Retinal pigment epithelial cell (primary cell): ENCODE measurements around the gene BCL7B.
A peak's percentile ranks its signal among the peaks of the same experiment; 100 is the strongest.
"Not testable (repeated sequence)": the region's sequence is repeated elsewhere in the genome, so short reads cannot be mapped to it uniquely, and the experiment has no call there.

Source experiments
- DNase-seq: peaks from one replicate; pipeline ENCODE4 v3.0.0-alpha.2; 2010; ENCODE audit warnings: low read depth
- H3K4me3 ChIP-seq: 2 replicates; pipeline ENCODE4 v1.5.1; 2011; ENCODE audit warnings: mild to moderate bottlenecking, low read length, control low read depth, moderate library complexity
- CTCF ChIP-seq: conservative IDR thresholded peaks from 2 replicates; pipeline ENCODE4 v1.5.1; 2011; ENCODE audit warnings: low read depth, low read length, control low read depth, inconsistent platforms

BCL7B gene

DNA sequence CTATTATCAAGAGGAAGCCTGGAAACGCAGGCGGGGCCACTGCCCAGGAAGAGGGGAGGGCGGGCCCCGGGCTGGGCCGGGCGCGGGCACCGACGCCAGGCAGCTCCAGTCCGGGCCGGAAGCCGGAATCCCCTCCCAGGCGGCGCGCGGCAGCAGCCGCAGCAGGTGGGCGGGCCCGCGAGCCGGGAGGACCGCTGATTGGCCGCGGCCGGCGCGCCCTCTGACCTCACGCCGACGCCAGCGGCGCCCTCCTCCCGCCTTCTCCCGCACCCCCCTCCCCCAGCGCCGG lies 438 bp downstream of the BCL7B start:
- DNase-seq: peak; percentile 61
- TF ChIP-seq CTCF: no peak
- H3K4me3 ChIP-seq: peak overlapping the region; percentile 89

DNA sequence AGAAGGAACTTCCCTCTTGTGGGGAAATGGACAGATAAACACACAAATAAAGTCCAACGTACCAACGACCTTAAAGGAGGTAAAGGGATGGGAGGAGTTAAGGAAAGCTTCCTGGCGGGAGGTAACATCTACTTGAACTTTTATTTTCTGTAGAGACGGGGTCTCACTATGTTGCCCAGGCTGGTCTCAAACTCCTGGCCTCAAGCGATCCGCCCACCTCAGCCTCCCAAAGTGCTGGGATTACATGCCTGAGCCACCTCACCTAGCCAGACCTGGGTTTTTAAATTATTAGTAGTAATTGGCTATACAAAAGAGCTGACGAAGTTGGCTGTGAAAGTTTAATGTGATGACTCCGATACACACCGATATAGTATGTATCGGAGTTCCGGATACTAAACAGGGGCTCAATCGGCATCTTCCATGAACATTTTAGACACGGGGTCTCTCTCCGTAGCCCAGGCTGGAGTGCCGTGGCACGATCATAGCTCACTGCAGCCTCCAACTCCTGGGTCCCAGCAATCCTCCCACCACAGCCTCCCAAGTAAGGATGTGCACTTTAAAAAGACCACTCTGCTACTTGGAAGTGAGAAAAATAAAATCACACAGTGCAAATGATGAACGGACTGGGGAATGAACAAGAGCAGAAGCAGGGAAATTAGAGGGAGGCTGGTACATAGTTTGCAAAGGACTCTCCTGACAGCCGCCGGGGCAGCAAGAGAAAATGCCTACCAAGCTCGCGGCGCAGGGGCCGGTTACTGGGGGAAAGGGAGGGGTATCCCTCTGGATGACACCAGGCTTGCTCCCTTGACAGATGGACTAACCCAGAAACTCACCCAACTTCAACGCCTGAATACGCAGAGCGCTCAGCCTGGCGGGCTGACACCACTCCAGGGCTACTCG lies 1.0 kb downstream of the BCL7B start:
- TF ChIP-seq CTCF: no peak
- H3K4me3 ChIP-seq: peak overlapping the region; percentile 89
- DNase-seq: no peak

DNA sequence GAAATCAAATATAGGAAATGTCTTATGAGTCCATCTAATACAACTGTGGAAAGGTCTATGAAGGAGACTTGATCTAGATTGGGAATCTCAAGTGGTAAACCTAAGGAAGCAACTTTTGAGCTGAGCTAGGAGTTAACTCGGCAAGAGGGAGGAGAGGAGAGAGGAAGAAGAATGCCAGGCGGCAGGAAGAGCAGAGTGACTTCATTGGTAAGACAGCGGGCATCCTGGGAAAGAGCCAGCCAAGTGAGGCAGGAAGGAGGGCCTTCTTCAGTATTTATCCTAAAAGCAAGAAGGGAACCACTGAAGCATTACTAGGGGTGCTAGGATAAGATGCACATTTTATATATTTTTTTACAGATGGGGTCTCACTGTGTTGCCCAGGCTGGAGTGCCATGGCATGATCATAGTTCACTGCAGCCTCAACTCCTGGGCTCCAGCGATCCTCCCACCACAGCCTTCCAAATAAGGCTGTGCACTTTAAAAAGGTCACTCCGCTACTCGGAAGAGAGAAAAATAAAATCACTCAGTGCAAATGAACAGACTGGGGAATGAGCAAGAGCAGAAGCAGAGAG lies 2.0 kb downstream of the BCL7B start:
- no peak overlapping the region for H3K4me3 ChIP-seq
- TF ChIP-seq CTCF: no peak
- no peak for DNase-seq

DNA sequence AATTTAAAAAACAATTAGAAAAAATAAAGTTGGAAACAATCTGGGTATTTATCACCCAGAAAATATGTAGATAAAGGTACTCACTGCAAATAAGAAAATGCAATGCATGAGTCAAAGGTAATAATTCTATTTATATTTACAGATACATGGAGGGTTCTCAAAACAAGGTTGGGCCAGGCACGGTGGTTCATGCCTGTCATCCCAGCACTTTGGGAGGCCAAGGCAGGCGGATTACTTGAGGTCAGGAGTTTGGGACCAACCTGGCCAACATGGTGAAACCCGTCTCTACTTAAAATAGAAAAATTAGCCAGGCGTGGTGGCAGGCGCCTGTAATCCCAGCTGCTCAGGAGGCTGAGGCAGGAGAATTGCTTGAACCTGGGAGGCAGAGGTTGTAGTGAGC lies 7.4 kb downstream of the BCL7B start:
- not testable (repeated sequence) for H3K4me3 ChIP-seq, DNase-seq

DNA sequence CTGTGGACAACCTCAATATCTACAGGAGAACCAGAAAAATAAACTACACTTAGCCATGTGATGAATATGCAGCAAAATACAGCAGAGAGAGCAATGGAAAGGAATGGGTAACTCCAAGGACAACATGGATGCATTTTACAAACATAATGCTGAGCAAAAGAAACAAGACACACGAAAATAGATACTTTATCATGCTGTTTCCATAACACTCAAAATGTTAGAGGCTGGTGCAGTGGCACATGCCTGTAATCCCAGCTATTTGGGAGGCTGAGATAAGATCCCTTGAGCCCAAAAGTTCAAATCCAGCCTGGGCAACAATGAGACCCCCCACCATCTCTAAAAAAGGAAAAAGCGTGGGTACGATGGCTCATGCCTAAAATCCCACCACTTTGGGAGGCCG lies 8.3 kb downstream of the BCL7B start:
- H3K4me3 ChIP-seq: no peak overlapping the region
- TF ChIP-seq CTCF: no peak
- DNase-seq: no peak

- TF ChIP-seq CTCF: no peak
- no peak for DNase-seq
- H3K4me3 ChIP-seq: no peak overlapping the region
Observed at GRCh38 chr7:73547841-73548240, 9.6 kb downstream of the BCL7B start.

GRCh38 chr7:73544678-73545077 lies 12.8 kb downstream of the BCL7B start:
- TF ChIP-seq CTCF: no peak
- H3K4me3 ChIP-seq: no peak overlapping the region
- DNase-seq: no peak
